Activated CD4-positive, alpha-beta T cell treated with anti-CD3 and anti-CD28 coated beads for 48 hours (primary cell): ENCODE results near the gene CYB5RL.
"Not testable (repeated sequence)": the region's sequence is repeated elsewhere in the genome, so short reads cannot be mapped to it uniquely, and the experiment has no call there.

Source experiments
- DNase-seq: peaks from one replicate; pipeline ENCODE4 v3.0.0-alpha.2; 2020

The CYB5RL gene

GRCh38 chr1:54180701-54181360 lies 19.0 kb downstream of the CYB5RL start:
- DNase-seq: no peak

DNA sequence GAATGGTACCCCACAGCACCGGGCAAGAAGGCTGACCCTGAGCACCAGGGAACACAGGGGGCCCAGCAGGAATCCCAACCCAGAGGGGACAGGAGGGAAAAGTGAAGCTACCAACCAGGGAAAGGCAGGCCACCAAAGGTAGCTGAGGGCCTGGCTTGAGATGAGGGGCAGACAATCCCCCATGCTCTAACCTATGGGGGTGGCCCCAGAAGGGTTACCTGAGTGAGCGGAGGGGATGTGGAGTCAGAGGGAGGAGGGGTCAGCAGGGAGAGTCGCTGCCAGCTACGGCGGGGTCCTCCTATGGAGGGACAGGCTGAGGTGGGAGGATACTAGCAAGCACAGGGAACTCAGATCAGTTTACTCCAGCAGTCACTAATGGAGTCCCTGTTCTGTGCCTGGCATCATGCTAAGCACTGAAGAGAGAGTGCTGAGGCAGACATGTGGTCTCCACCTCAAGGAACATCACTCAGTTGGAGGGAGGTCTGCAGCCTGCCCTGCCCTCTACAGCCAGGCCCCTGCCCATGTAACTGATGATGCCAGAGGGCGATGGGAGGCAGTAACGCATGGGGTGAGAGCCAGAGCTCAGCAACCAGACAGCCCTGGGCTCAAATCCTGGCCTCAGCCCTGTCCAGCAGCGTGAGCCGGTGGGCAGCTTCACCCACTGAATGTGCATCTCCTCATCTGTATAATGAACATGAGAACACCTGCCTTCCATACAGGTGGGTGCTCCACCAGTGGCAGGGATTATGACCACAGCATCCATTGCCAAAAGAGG lies 21.3 kb downstream of the CYB5RL start:
- DNase-seq: no peak

- no peak for DNase-seq
Observed at GRCh38 chr1:54177726-54178125, 22.1 kb downstream of the CYB5RL start.

GRCh38 chr1:54176621-54177327 lies 23.1 kb downstream of the CYB5RL start:
- no peak for DNase-seq

DNA sequence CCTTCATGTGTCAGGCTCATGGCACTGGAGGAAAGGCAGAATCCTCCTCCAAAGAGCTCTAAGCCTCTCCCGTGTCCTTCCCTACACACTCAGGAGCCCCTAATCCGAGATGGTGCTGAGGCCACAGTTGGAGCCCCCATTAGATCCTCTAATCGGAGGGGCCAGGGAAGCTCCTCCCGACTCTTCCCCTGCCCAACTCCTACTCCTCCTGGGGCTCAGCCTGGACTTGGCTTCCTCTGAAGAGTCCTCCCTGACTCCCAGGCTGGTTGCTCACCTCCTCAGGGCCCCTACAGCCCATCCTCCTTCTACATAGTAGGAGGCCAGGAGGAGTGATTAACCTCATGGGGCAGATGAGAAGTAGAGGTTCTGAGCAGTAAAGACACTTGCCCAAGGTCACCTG lies 25.7 kb downstream of the CYB5RL start:
- no peak for DNase-seq

- DNase-seq: no peak
Observed at GRCh38 chr1:54173681-54174080, 26.1 kb downstream of the CYB5RL start.

DNA sequence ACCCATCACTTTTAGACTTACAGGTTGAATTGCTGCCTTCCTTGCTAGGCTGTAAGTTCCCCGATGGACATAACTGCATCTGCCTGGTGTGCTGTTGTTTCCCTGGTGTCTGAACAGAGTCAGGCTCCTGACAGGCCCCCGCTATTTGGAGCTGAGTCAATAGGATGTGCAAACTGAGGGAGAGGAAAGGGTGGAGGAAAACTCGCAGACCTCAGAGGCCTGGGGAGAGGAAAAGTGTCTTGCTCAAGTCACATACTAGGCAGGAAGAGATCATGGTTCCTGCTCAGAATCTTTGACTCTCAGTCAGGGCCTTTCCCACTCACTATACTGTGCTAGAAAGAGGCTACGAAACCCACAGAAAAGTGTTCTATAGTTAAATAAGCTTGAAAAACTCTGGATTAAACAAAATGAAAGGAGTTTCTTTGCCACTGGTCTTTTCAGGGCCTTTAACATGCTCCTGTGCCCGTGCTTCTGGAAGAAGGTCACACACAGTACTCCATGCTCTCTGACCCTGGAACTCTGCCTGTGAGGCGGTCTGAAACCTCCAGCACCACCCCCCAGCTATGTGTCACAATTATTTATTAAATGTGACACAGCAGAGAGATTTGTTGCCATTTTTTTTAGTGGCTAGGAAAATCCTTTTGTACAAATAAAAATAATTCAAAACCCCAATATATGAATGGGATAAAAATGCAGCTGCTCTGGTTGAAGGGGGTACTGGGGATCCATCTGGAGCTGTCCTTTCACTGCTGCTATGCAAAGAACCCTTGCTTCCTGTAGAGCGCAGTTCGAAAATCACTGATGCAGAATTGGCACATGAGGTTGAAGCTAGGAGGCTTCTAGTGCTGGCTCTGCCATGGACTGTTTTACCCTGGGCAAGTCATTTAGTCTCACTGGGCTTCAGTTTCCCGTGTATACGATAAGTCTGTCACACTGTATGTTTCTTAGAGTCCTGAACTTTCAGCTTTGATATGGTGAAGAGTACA lies 26.9 kb downstream of the CYB5RL start:
- DNase-seq: no peak

DNA sequence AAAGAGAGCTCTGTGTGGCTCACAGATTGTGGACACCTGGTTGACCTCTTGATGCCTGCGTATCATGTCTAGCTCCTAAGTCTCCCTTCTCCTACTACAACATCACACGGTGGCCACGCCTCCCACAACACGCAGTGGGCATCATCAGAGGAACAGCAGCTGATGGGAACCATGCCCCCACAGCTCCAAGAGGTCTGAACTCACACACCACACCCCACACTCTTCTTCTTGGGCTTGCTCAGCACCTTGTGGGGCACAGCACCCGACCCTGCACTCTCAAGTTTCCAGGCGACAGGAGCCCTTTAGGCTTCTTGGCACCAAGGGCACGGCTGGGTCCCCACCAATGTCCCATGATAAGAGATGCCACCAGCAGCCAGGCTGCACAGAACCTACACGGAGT lies 28.2 kb downstream of the CYB5RL start:
- DNase-seq: no peak

DNA sequence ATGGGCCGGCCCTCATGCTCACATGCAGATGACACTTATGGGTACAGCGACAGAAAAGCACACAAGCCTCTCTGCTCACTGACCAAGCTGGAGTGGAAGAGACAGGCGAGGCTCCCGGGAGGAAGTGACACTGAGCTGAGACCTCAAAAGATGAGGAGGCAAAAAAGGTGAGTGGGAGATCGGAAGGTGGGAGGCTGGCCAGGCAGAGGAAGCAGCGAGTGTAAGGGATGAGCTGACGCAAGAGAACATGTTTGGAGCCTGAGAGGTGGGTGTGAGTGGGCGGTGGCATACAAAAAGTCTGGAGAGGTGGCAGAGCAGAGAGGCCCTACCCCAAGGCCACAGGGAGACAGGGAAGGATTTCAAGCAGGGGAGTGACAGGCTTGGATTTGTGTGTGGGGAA lies 28.8 kb downstream of the CYB5RL start:
- no peak for DNase-seq

GRCh38 chr1:54169068-54169467 lies 30.8 kb downstream of the CYB5RL start:
- no peak for DNase-seq

- DNase-seq: no peak
Observed at GRCh38 chr1:54168206-54168965, 31.4 kb downstream of the CYB5RL start.

GRCh38 chr1:54167422-54168139 lies 32.2 kb downstream of the CYB5RL start:
- DNase-seq: no peak

DNA sequence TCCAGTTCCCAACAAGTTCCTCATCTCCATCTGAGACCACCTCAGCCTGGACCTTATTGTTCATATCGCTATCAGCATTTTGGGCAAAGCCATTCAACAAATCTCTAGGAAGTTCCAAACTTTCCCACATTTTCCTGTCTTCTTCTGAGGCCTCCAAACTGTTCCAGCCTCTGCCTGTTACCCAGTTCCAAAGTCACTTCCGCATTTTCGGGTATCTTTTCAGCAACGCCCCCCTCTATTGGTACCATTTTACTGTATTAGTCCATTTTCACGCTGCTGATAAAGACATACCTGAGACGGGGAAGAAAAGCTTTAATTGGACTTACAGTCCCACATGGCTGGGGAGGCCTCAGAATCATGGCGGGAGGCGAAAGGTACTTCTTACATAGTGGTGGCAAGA lies 33.5 kb downstream of the CYB5RL start:
- DNase-seq: not testable (repeated sequence)

GRCh38 chr1:54165146-54165545 lies 34.7 kb downstream of the CYB5RL start:
- no peak for DNase-seq

DNA sequence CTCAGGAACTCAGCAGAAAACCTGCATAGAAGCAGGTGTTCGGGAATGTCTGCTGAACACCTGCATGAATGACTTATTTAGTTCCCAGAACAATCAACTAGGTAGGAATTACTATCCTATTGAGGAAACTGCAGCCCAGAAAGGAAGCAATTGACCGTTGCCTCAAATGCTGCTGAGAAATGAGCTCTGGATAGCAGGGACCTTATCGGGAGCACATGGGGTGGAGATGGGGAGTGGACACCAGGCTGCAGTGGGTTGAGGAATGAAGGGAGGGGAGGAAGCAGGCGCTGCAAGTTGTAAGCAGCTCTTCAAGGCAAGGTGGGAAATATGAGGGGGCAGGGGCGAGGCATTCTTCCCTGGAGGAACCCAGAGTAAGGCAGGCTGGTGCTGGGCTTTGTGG lies 36.3 kb downstream of the CYB5RL start:
- no peak for DNase-seq

GRCh38 chr1:54163051-54163450 lies 36.8 kb downstream of the CYB5RL start:
- no peak for DNase-seq

GRCh38 chr1:54161495-54162168 lies 38.2 kb downstream of the CYB5RL start:
- DNase-seq: no peak

GRCh38 chr1:54160351-54160750 lies 39.5 kb downstream of the CYB5RL start:
- no peak for DNase-seq

GRCh38 chr1:54159733-54160316 lies 40.0 kb downstream of the CYB5RL start:
- DNase-seq: no peak

DNA sequence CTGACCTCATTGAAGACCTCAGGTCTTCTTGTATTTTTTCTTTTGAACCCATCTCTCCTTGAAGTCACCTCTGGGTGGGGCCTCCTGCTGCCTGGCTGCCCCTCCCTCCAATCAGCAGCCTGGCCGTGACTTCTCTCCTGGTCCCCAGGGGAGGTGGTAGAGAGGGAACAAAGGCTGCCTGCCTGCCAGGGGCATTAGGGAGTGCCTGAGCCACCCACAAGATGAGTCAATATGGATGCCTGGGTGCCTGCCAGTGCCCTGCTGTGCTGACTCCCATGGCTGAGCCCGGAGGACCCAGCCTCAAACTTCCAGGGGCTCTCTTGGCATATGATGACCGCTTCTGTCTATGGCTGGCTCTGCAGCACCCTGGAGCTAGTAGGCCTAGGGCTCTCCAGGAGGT lies 41.8 kb downstream of the CYB5RL start:
- DNase-seq: no peak
